GM11168 (cell line): Measurements from ENCODE around the gene SOAT2.

Source experiments
- in situ Hi-C: fragments of 300-500 bp; cut with MboI; formaldehyde crosslinking; loops from one replicate; pipeline ENCODE4 v1.12.0; 2022; ENCODE audit warnings: low sequenced_read_pairs; ENCODE audit not compliant: unreplicated experiment

Gene SOAT2

DNA sequence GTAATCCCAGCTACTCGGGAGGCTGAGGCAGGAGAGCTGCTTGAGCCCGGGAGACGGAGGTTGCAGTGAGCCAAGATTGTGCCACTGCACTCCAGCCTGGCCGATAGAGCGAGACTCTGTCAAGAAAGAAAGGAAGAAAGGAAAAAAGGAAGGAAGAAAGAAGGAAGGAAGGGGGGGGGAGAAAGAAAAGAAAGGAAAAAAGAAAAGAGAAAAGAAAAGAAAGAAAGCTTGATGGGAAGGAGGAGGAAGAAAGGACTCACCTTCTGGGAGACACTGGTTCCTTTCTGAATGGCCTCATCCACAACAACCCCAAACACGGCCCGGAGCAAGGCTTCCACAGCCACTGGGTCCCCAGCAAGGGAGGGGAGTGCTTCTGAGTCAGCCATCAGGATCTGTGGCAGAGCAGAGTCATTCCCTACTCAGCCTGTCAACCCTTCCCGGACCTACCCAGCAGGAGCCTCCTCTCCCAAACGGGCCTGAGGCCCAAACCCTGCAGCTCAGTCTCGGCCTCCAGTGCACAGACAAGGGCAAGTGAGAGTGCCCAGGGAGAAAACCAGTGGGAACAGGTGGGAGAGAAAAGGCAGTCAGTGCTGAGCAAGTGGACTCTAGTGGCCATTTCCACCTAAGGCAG is 69.9 kb downstream of the SOAT2 start:
- in situ Hi-C loops: no loop called here
